Adrenal gland (tissue), 12 donors: ENCODE results near the gene TBC1D14. TPM values are rescaled to one million over a fixed set of nuclear protein-coding genes. Genes with fewer than 3 reads are reported as not detected.
A peak's percentile ranks its signal among the peaks of the same experiment; 100 is the strongest.

Experiments
- DNase-seq, 7 donors: peaks; one replicate each; pipeline ENCODE4 v3.0.0-alpha.2; 2019 to 2020
- H3K27ac ChIP-seq, 5 donors: fragments of 200-600 bp; sonication (generic) in 4 of 5; 1 replicate in 3 of 5; 2 replicates in 2 of 5; pipeline versions ENCODE4 v1.5.1 to v1.8.0; 2016 to 2020; ENCODE audit warnings: mild to moderate bottlenecking in 1 of 5
- H3K27me3 ChIP-seq: fragments of 200-600 bp; 2 replicates; pipeline ENCODE4 v1.8.0; 2021
- H3K36me3 ChIP-seq, 2 donors: fragments of 200-600 bp; replicated peaks in 1 of 2; 1 replicate in 1 of 2; 2 replicates in 1 of 2; pipeline versions ENCODE4 v1.5.1 to v1.8.0; 2018 to 2022
- H3K4me1 ChIP-seq, 2 donors: fragments of 200-600 bp; replicated peaks in 1 of 2; 1 replicate in 1 of 2; 2 replicates in 1 of 2; pipeline versions ENCODE4 v1.5.1 to v1.8.0; 2018 to 2021
- H3K4me3 ChIP-seq, 4 donors: fragments of 200-600 bp; sonication (generic) in 3 of 4; one replicate each; pipeline ENCODE4 v1.5.1; 2016 to 2018
- H3K9me3 ChIP-seq, 3 donors: fragments of 200-600 bp; sonication (generic) in 1 of 3; replicated peaks in 1 of 3; 1 replicate in 2 of 3; 2 replicates in 1 of 3; pipeline versions ENCODE4 v1.5.1 to v1.8.0; 2016 to 2021
- POLR2A ChIP-seq, 2 donors: fragments of 450-650 bp; IDR thresholded peaks; one replicate each; pipeline ENCODE4 v1.6.1; 2017; ENCODE audit warnings: antibody characterized with exemption in 2 of 2, mild to moderate bottlenecking in 2 of 2, moderate library complexity in 1 of 2
- WGBS, 4 donors: extraction: QIAGEN DNeasy Blood & Tissue Kit in 2 of 4; methylation state at CpG; one replicate each; pipeline versions ENCODE4 v1.1.5 to v1.1.7; 2013 to 2017; 5-methylcytosine and 5-hydroxymethylcytosine counted together
- intact Hi-C, 2 donors: fragments of 100-400 bp; cut with DNase I; formaldehyde crosslinking; loops; one replicate each; pipeline versions ENCODE4 v1.14.1 to v1.15.0; 2022 to 2023
- polyA plus RNA-seq, 3 donors: library from polyadenylated mRNA; stranded (reverse); fragments of 200-250 nt in 2 of 3; fragments of 350-450 nt in 1 of 3; fragmentation: Illumina TruSeq in 1 of 3; extraction: RNeasy Lipid Tissue Mini Kit (QIAGEN cat#74804) in 1 of 3; gene quantifications; one replicate each; pipeline ENCODE4 v1.2.3, GENCODE V29; 2013 to 2014
- total RNA-seq, 9 donors: library from RNA; depleted of rRNA in 4 of 9; stranded (reverse); fragments of >200 nt in 4 of 9; fragments of 120-200 nt in 1 of 9; fragmentation: NEBNext Ultra II Directional in 1 of 9; extraction: Animal tissue kit (Norgen Biotek cat#: 25700) in 1 of 9; gene quantifications; one replicate each; pipeline versions ENCODE4 v1.1.0 to v1.2.4, GENCODE V29; 2013 to 2023
- TF ChIP-seq, protein P1 (sequence below), 6 experiments: fragments of 450-650 bp in 4 of 6; fragments of 200-600 bp in 2 of 6; sonication (generic) in 1 of 6; IDR thresholded peaks; 1 replicate in 5 of 6; 2 replicates in 1 of 6; pipeline versions ENCODE4 v1.5.1 to v1.8.0; 2016 to 2021; ENCODE audit warnings: antibody characterized with exemption in 6 of 6, mild to moderate bottlenecking in 2 of 6, moderate library complexity in 1 of 6
- donor health status: healthy with polysubstance abuse.
- donor health status: Bipolar disorder and iron deficiency.
- donor health status: DM: yes; HTN: yes; CAD: no.
- donor health status: DM: no; HTN: no; CAD: no.
- donor health status: DM: no; HTN: no; CAD: no.
- donor health status: DM: yes; HTN: yes; CAD: no.

The TBC1D14 gene
- total and polyA plus RNA-seq, 12 donors = 24.9 to 110 (median 83.0) TPM

DNA sequence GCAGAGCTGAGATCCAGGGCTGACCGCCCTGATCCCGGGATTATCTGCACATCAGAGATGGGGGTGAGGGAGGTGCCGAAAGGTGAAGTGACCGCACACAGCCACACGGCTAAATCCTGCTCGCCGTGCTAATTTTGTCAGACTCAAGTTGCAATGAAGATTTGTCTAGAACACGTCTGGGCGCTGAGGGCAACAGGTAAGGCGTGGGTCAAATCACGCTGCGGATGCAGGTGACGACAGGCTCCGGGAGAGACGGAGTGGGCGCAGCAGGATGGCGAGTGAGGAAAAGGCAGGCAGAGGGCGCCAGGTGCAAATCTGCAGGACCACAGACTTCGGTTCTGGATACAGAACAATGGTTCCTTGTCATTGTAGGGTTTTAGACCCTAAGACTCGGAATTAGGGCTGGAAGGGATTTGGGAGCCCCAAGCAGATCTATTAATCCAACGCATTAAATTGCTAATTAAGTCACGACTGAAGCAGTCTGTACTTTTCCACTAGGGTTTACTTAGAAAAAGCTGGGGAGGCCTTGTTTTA is 1.9 kb upstream of the TBC1D14 start:
- no peak overlapping the region for H3K4me3 ChIP-seq
- H3K27ac ChIP-seq = peak overlapping the region in 1 of 5 donors; percentile 99
- intact Hi-C loops = loop anchor here (10.0 kb wide), 1 partner anchor 167 kb away; no protein-coding TSS in a partner anchor
- no peak for TF ChIP-seq POLR2A (IDR thresholded peaks at IDR 0.05)
- TF ChIP-seq, protein P1, sequence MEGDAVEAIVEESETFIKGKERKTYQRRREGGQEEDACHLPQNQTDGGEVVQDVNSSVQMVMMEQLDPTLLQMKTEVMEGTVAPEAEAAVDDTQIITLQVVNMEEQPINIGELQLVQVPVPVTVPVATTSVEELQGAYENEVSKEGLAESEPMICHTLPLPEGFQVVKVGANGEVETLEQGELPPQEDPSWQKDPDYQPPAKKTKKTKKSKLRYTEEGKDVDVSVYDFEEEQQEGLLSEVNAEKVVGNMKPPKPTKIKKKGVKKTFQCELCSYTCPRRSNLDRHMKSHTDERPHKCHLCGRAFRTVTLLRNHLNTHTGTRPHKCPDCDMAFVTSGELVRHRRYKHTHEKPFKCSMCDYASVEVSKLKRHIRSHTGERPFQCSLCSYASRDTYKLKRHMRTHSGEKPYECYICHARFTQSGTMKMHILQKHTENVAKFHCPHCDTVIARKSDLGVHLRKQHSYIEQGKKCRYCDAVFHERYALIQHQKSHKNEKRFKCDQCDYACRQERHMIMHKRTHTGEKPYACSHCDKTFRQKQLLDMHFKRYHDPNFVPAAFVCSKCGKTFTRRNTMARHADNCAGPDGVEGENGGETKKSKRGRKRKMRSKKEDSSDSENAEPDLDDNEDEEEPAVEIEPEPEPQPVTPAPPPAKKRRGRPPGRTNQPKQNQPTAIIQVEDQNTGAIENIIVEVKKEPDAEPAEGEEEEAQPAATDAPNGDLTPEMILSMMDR (IDR thresholded peaks at IDR 0.05) = peak in 5 of 6 experiments; percentile 23 to 53 (median 40)
- H3K9me3 ChIP-seq = no peaks in the 10 kb centered on the region
- peak in 4 of 7 donors; percentile 50 to 79 (median 56) for DNase-seq
- 35 to 46% (median 38%) methylated on average over 19 to 22 of the region's 22 CpGs for WGBS, 4 donors
- H3K36me3 ChIP-seq = no peaks in the 10 kb centered on the region
- H3K4me1 ChIP-seq = peaks cover 25 to 39% of the 10 kb centered on the region in 2 donors
- H3K27me3 ChIP-seq = no peaks in the 10 kb centered on the region

DNA sequence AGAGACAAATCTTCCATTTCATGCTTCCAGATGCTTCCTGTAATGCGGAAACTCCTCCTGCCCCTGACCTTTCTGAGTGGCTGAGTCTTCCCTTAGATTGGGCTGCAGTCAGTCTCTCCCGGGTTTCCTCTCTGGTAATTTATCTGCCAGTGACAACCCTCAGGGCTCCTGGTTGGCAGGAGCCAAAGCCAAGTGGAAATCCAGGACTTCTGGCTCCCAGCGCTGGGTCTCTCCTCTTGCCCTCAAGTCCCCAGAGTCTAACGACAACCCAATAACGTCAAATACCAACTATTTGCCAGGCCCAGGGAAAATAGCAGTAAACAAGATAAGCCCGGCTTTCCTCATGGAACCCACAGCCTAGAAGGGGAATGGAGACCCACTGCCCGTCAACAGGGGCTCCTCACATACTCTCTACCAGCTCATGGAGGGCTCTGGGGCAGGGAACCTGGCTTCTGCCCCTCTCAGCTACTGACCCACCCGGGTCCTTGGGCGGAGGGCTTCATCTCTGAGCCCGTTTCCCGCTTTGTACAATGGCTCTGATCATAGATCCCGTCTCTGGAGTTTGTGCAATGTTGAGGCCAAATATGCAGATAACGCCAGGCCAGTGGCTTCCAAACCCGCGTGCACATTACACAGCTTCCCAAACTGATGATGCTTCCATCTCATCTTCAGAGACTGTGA is 1.1 kb upstream of the TBC1D14 start:
- H3K36me3 ChIP-seq = no peaks in the 10 kb centered on the region
- 11 to 14% (median 13%) methylated on average over 7 to 15 of the region's 15 CpGs for WGBS, 4 donors
- H3K27ac ChIP-seq = peak overlapping the region; percentile 87 to 100 (median 98)
- TF ChIP-seq, protein P1 (IDR thresholded peaks at IDR 0.05) = no peak
- no peak for TF ChIP-seq POLR2A (IDR thresholded peaks at IDR 0.05)
- intact Hi-C loops = loop anchor here (10.0 kb wide), 1 partner anchor 166 kb away; no protein-coding TSS in a partner anchor
- no peaks in the 10 kb centered on the region for H3K27me3 ChIP-seq
- peak overlapping the region; percentile 60 to 93 (median 76) for H3K4me3 ChIP-seq
- no peaks in the 10 kb centered on the region for H3K9me3 ChIP-seq
- peak in 5 of 7 donors; percentile 39 to 63 (median 59) for DNase-seq
- H3K4me1 ChIP-seq = peaks cover 32 to 48% of the 10 kb centered on the region in 2 donors

DNA sequence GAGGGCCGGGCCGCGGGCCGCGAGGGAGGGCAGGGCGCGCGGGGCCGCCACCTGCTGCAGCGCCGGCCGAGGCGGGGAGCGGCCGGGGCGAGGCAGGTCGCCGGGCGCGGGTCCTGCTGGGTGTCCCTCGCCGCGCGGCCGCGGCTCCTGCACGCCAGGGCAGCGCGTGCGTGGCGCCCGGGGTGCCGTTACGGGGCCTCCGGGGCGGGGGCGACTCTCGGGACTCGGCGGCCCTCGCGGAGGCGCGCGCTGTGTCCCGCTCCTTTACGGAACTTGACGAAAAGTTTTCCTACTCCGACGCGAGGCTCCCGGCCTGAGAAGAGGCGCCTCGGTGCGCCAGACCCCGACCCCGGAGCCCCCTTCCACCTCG is 329 bp downstream of the TBC1D14 start:
- Histone ChIP-seq H3K9me3 (no peaks in the 10 kb centered on the region), H3K4me3 (peak overlapping the region in 3 of 4 donors; percentile 65 to 90 (median 82)), H3K4me1 (peaks cover 32 to 61% of the 10 kb centered on the region in 2 donors), H3K27me3 (no peaks in the 10 kb centered on the region), H3K27ac (peak overlapping the region; percentile 35 to 100 (median 98)), H3K36me3 (no peaks in the 10 kb centered on the region)
- 0 to 1% (median 0%) methylated on average over 1 to 58 of the region's 58 CpGs; no CpG with 5 or more reads in 1 of the 4 donors for WGBS, 4 donors
- TF ChIP-seq POLR2A (IDR thresholded peaks at IDR 0.05) = no peak
- TF ChIP-seq, protein P1 (IDR thresholded peaks at IDR 0.05) = no peak
- DNase-seq = peak in 2 of 7 donors; percentile 52 to 54
- intact Hi-C loops = loop anchor here (10.0 kb wide), 1 partner anchor 165 kb away; no protein-coding TSS in a partner anchor

GRCh38 chr4:6910340-6910959 is 824 bp downstream of the TBC1D14 start:
- intact Hi-C loops = no loop called here
- Histone ChIP-seq H3K4me3 (peak overlapping the region in 3 of 4 donors; percentile 65 to 90 (median 82)), H3K27me3 (no peaks in the 10 kb centered on the region), H3K36me3 (no peaks in the 10 kb centered on the region), H3K4me1 (peaks cover 32 to 66% of the 10 kb centered on the region in 2 donors), H3K27ac (peak overlapping the region; percentile 35 to 100 (median 98)), H3K9me3 (no peaks in the 10 kb centered on the region)
- peak in 5 of 7 donors; percentile 54 to 74 (median 67) for DNase-seq
- WGBS, 4 donors = 13 to 42% (median 15%) methylated on average over 2 to 31 of the region's 31 CpGs
- TF ChIP-seq POLR2A (IDR thresholded peaks at IDR 0.05) = peak in 1 of 2 donors; percentile 35
- TF ChIP-seq, protein P1 (IDR thresholded peaks at IDR 0.05) = peak in 5 of 6 experiments; percentile 10 to 36 (median 18)
